Mesendoderm (in vitro differentiated cells): ENCODE measurements around the gene FBXO28.
"Not testable (repeated sequence)": the region's sequence is repeated elsewhere in the genome, so short reads cannot be mapped to it uniquely, and the experiment has no call there.

Experiments used
- DNase-seq: peaks from one replicate; pipeline ENCODE4 v3.0.0; 2013
- H2AK5ac ChIP-seq: 2 replicates; pipeline ENCODE4 v1.6.1; 2013; ENCODE audit warnings: low read length, inconsistent platforms
- H2BK120ac ChIP-seq: 2 replicates; pipeline ENCODE4 v1.6.1; 2013; ENCODE audit warnings: low read depth, mild to moderate bottlenecking, low read length, moderate library complexity, mixed read lengths
- H2BK15ac ChIP-seq: replicated peaks from 2 replicates; pipeline ENCODE4 v1.6.1; 2013; ENCODE audit warnings: low read depth, mild to moderate bottlenecking, moderate library complexity
- H2BK5ac ChIP-seq: 2 replicates; pipeline ENCODE4 v1.6.1; 2013; ENCODE audit warnings: low read length, inconsistent platforms
- H3K18ac ChIP-seq: 2 replicates; pipeline ENCODE4 v1.6.1; 2013; ENCODE audit warnings: mild to moderate bottlenecking, low read length, mixed read lengths
- H3K23ac ChIP-seq: one replicate; pipeline ENCODE4 v1.6.1; 2013; ENCODE audit warnings: low read length
- H3K27ac ChIP-seq: 2 replicates; pipeline ENCODE4 v1.5.1; 2013; ENCODE audit warnings: low read depth, mild to moderate bottlenecking, inconsistent platforms, low read length, moderate library complexity
- H3K27me3 ChIP-seq: 2 replicates; pipeline ENCODE4 v1.6.1; 2013; ENCODE audit warnings: low read length, control low read depth, mild to moderate bottlenecking, inconsistent platforms; ENCODE audit not compliant: insufficient read depth, poor library complexity
- H3K36me3 ChIP-seq: 2 replicates; pipeline ENCODE4 v1.6.1; 2013; ENCODE audit warnings: low read length, inconsistent platforms; ENCODE audit not compliant: control insufficient read depth, insufficient read depth
- H3K4ac ChIP-seq: one replicate; pipeline ENCODE4 v1.6.1; 2013; ENCODE audit warnings: low read depth, mild to moderate bottlenecking, low read length, moderate library complexity
- H3K4me1 ChIP-seq: 2 replicates; pipeline ENCODE4 v1.6.1; 2013; ENCODE audit warnings: low read depth, low read length, inconsistent platforms; ENCODE audit not compliant: control insufficient read depth
- H3K4me2 ChIP-seq: 2 replicates; pipeline ENCODE4 v1.6.1; 2013; ENCODE audit warnings: low read length
- H3K4me3 ChIP-seq: 2 replicates; pipeline ENCODE4 v1.5.1; 2013; ENCODE audit warnings: mild to moderate bottlenecking, low read length
- H3K56ac ChIP-seq: one replicate; pipeline ENCODE4 v1.6.1; 2013; ENCODE audit warnings: low read length
- H3K79me1 ChIP-seq: 2 replicates; pipeline ENCODE4 v1.6.1; 2013; ENCODE audit warnings: low read length, inconsistent platforms
- H3K79me2 ChIP-seq: 2 replicates; pipeline ENCODE4 v1.6.1; 2013; ENCODE audit warnings: mild to moderate bottlenecking, low read length; ENCODE audit not compliant: control insufficient read depth, insufficient read depth
- H3K9ac ChIP-seq: 2 replicates; pipeline ENCODE4 v1.6.1; 2013; ENCODE audit warnings: low read length, inconsistent platforms
- H4K5ac ChIP-seq: one replicate; pipeline ENCODE4 v1.6.1; 2013; ENCODE audit warnings: low read length
- H4K8ac ChIP-seq: one replicate; pipeline ENCODE4 v1.6.1; 2013; ENCODE audit warnings: low read depth, mild to moderate bottlenecking, control low read depth, low read length, moderate library complexity
- WGBS: extraction: QIAGEN DNeasy Blood & Tissue Kit; methylation state at CpG from one replicate; pipeline ENCODE4 v1.1.7; 2013; ENCODE audit warnings: low lambda C conversion rate, missing lambda C conversion rate; ENCODE audit not compliant: insufficient coverage; ENCODE audit errors: extremely low coverage; 5-methylcytosine and 5-hydroxymethylcytosine counted together

The FBXO28 gene

DNA sequence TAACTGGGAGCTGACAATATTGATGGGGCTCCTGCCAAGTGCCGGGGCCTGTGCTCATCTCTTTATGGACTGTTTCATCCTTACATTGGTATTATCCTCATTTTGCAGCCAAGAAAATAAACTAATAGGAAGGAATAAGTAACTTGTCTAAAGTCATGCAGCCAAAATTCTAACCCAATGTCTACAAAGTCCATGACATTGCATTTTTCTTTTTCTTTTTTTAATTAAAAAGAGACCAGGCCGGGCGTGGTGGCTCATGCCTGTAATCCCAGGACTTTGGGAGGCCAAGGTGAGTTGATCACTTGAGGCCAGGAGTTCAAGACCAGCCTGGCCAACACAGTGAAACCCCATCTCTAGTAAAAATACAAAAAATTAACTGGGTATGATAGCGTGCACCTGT, 87.9 kb downstream of the FBXO28 start:
- Histone ChIP-seq H3K4me3 (no peak overlapping the region), H3K56ac (no peak overlapping the region), H3K23ac (no peak overlapping the region), H4K5ac (no peak overlapping the region), H3K18ac (no peak overlapping the region), H3K27me3 (no peaks in the 10 kb centered on the region), H3K27ac (no peak overlapping the region), H2BK120ac (no peak overlapping the region), H3K36me3 (no peaks in the 10 kb centered on the region), H3K4me1 (peaks cover 7% of the 10 kb centered on the region), H3K4ac (no peak overlapping the region), H2BK5ac (no peak overlapping the region), H3K4me2 (no peak overlapping the region), H3K79me2 (no peaks in the 10 kb centered on the region), H4K8ac (no peak overlapping the region), H2AK5ac (no peak overlapping the region), H2BK15ac (no peak overlapping the region), H3K79me1 (no peaks in the 10 kb centered on the region), H3K9ac (no peak overlapping the region)
- DNase-seq = no peak
- no CpG with 5 or more reads among the region's 4 CpGs for WGBS

DNA sequence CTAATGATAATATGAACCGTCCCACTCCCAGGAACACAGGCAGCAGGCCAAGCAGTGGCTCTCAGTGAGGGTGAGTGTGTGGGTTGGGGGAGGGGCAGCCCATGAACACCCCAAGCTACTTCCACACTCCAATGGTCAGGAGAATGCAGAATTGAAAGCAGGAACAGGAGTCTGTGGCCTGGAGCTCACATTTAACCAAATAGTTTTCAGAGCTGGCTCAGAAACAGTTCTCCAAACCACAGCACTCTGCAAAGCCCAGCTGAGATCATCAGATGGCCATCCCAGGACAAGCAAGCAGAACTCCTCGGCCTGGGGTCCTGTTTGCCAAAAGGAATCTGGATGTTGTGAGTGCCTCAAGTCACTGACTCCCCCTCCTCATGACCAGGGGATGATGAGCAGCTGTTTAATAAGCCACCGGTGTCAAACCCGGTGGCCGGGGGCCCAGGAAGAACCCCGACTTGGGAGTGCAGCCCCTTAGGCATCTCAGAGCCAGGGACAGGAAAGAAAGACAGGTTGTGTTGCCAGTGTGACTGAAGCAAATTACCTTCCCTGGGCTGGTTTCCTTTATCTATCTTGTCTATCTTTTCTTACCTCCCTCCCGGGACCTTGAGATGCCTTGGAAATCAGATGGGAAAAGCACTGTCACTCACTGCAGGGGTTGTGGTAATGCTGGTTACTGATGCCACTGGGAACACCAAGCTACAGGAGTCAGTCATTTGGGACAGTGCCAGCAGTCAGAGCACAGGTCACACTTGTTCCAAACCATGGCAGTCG, 89.5 kb downstream of the FBXO28 start:
- Histone ChIP-seq H2AK5ac (no peak overlapping the region), H3K4ac (no peak overlapping the region), H2BK5ac (no peak overlapping the region), H2BK120ac (no peak overlapping the region), H4K8ac (no peak overlapping the region), H3K27me3 (no peaks in the 10 kb centered on the region), H3K79me1 (no peaks in the 10 kb centered on the region), H3K23ac (no peak overlapping the region), H3K4me1 (peaks cover 7% of the 10 kb centered on the region), H3K4me2 (no peak overlapping the region), H3K27ac (peak overlapping the region; percentile 5), H3K79me2 (no peaks in the 10 kb centered on the region), H2BK15ac (no peak overlapping the region), H3K18ac (no peak overlapping the region), H4K5ac (no peak overlapping the region), H3K4me3 (no peak overlapping the region), H3K36me3 (no peaks in the 10 kb centered on the region), H3K56ac (peak overlapping the region; percentile 76), H3K9ac (no peak overlapping the region)
- WGBS = no CpG with 5 or more reads among the region's 8 CpGs
- peak; percentile 93 for DNase-seq

DNA sequence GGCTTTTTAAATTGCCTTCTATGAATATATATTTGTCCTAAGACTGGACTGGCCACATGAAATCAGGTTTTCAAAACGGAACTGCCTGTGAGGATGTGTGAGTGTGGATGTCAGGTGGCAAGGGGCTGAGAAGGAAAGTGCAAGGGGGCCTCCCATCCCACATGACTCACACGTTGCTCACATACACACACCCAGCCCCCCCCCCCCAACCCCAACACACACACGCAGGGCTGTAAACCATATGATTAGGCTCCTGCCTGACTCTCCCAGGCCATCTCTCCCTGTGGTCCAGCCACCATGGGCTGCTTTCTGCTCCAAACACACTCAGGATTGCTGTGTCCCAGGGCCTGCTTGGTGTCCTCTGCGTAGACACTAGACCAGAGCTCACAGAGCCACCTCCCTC, 91.5 kb downstream of the FBXO28 start:
- Histone ChIP-seq H3K4ac (no peak overlapping the region), H3K36me3 (no peaks in the 10 kb centered on the region), H3K79me1 (no peaks in the 10 kb centered on the region), H2AK5ac (no peak overlapping the region), H4K8ac (no peak overlapping the region), H3K18ac (no peak overlapping the region), H2BK120ac (no peak overlapping the region), H3K79me2 (no peaks in the 10 kb centered on the region), H4K5ac (no peak overlapping the region), H3K27ac (no peak overlapping the region), H3K4me3 (no peak overlapping the region), H3K23ac (peak overlapping the region; percentile 24), H3K4me2 (no peak overlapping the region), H3K4me1 (peaks cover 7% of the 10 kb centered on the region), H3K9ac (no peak overlapping the region), H3K27me3 (no peaks in the 10 kb centered on the region), H2BK5ac (no peak overlapping the region), H3K56ac (peak overlapping the region; percentile 42), H2BK15ac (no peak overlapping the region)
- no CpG with 5 or more reads among the region's 4 CpGs for WGBS
- DNase-seq = no peak

DNA sequence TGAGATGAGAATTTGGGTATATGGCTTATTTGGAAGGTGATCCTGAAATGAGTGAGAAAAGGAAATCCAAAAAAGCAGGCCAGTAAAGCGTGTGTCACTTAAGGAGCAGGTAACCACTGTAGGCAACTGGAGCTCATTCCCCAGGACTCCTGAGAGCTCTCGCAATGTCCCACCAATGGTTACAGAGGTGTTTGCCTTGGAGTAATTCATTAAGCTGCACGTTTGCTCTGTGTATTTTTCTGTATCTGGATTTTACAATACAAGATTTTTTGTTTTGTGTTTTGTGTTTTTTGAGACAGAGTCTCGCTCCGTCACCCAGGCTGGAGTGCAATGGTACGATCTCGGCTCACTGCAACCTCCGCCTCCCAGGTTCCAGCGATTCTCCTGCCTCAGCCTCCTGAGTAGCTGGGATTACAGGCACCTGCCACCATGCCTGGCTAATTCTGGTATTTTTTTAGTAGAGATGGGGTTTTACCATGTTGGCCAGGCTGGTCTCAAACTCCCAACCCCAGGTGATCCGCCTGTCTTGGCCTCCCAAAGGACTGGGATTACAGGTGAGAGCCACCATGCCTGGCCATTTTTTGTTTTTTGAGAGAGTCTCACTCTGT, 92.1 kb downstream of the FBXO28 start:
- H3K4me3 ChIP-seq, H3K18ac ChIP-seq, H3K27me3 ChIP-seq, H2BK120ac ChIP-seq, H3K79me1 ChIP-seq, H3K27ac ChIP-seq, H3K79me2 ChIP-seq, H4K5ac ChIP-seq, DNase-seq, H2BK15ac ChIP-seq, H3K4me1 ChIP-seq, H2BK5ac ChIP-seq, H3K4ac ChIP-seq, H3K36me3 ChIP-seq, H2AK5ac ChIP-seq, H4K8ac ChIP-seq, H3K4me2 ChIP-seq, H3K9ac ChIP-seq, H3K56ac ChIP-seq, H3K23ac ChIP-seq: not testable (repeated sequence)
- WGBS = no CpG with 5 or more reads among the region's 10 CpGs

DNA sequence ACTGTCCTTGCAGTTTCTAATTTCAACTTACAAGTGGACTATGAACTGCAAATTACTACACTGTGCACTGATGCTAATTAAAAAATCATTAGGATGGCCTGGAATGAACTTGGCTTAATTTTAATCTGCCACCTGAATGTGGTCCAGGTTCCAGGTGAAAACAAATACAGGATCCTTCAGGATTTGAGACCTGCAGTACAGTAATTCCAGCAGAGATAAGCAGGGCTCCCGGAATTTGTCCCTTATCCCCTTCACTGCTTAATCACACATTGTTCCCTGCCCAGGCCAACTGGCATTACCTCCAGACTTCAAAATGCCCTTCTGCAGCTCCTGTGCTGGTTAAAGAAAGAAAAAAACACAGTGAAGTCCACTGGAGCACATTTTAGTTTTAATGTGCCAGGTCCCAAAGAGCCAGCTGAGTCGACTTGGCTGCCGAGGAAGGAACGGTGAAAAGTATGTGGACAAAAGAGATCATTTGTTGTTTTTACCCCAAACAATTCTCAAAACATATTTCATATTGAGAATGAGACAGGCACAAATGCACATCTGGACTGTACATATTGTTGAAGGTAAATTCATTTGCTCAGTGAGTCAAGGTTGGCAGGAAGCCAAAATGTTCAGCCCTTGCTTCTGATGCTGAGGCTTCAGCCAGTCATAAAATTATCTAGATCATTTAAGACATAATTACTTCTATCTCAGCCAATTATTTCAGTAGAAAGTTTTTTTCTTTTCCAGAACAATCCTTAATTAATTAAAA, 97.5 kb downstream of the FBXO28 start:
- no CpG with 5 or more reads among the region's 4 CpGs for WGBS
- no peak for DNase-seq
- Histone ChIP-seq H3K23ac (no peak overlapping the region), H3K18ac (no peak overlapping the region), H3K36me3 (no peaks in the 10 kb centered on the region), H3K4ac (no peak overlapping the region), H3K4me1 (peaks cover 2% of the 10 kb centered on the region), H3K79me2 (no peaks in the 10 kb centered on the region), H4K8ac (no peak overlapping the region), H2BK120ac (no peak overlapping the region), H2AK5ac (no peak overlapping the region), H3K4me3 (no peak overlapping the region), H2BK15ac (no peak overlapping the region), H3K56ac (no peak overlapping the region), H3K27ac (no peak overlapping the region), H3K27me3 (no peaks in the 10 kb centered on the region), H3K9ac (no peak overlapping the region), H4K5ac (no peak overlapping the region), H3K4me2 (no peak overlapping the region), H3K79me1 (no peaks in the 10 kb centered on the region), H2BK5ac (no peak overlapping the region)
